WTC11 (cell line): ENCODE measurements around the gene MYLK. TPM values are rescaled to one million over a fixed set of nuclear protein-coding genes. Genes with fewer than 3 reads are reported as not detected.

ENCODE experiments used
- ATAC-seq: fragments of 200-7000 bp; cut with Tn5 transposase; 2 replicates; pipeline ENCODE4 v1.10.0; 2021; ENCODE audit warnings: mild to moderate bottlenecking, moderate library complexity
- CTCF ChIA-PET: fragments of 300-600 bp; sonication (Branson Sonifier 250); formaldehyde crosslinking; loops from one replicate; lab custom pipeline; 2021; ENCODE audit warnings: antibody characterized with exemption; lab: Charles Lee
- POLR2A ChIA-PET: fragments of 350-600 bp; sonication (Branson Sonifier 250); formaldehyde crosslinking; loops from one replicate; lab custom pipeline; 2021; ENCODE audit warnings: antibody characterized with exemption; lab: Charles Lee
- DNase-seq: peaks from one replicate; pipeline ENCODE4 v3.0.0; 2021; ENCODE audit warnings: low spot score
- H3K27ac Mint-ChIP-seq: 2 replicates; pipeline ENCODE4 v1.8.0; 2021; ENCODE audit warnings: mixed read lengths
- H3K27me3 Mint-ChIP-seq: 2 replicates; pipeline ENCODE4 v1.8.0; 2021; ENCODE audit warnings: low read depth, mild to moderate bottlenecking, moderate library complexity, mixed read lengths
- H3K36me3 Mint-ChIP-seq: 2 replicates; pipeline ENCODE4 v1.8.0; 2021; ENCODE audit warnings: mixed read lengths
- H3K4me1 Mint-ChIP-seq: 2 replicates; pipeline ENCODE4 v1.8.0; 2022; ENCODE audit warnings: mixed read lengths
- H3K4me3 Mint-ChIP-seq: 2 replicates; pipeline ENCODE4 v1.8.0; 2021; ENCODE audit warnings: mild to moderate bottlenecking, moderate library complexity, mixed read lengths
- H3K9me3 Mint-ChIP-seq: 2 replicates; pipeline ENCODE4 v1.8.0; 2021; ENCODE audit warnings: mixed read lengths
- ARID4B ChIP-seq: sonication (generic); formaldehyde crosslinking; IDR thresholded peaks from 2 replicates; pipeline ENCODE4 v1.8.0; 2023; ENCODE audit warnings: missing genetic modification reagents, mild to moderate bottlenecking, borderline replicate concordance
- ATF2 ChIP-seq: sonication (generic); formaldehyde crosslinking; IDR thresholded peaks from 2 replicates; pipeline ENCODE4 v1.8.1; 2022; ENCODE audit warnings: low read depth, missing genetic modification reagents, borderline replicate concordance
- CREB1 ChIP-seq: sonication (generic); formaldehyde crosslinking; IDR thresholded peaks from 2 replicates; pipeline ENCODE4 v1.8.0; 2023; ENCODE audit warnings: mild to moderate bottlenecking, missing genetic modification reagents
- CTCF ChIP-seq: fragments of 200-600 bp; IDR thresholded peaks from 2 replicates; pipeline ENCODE4 v1.8.0; 2022; ENCODE audit warnings: antibody characterized with exemption
- E2F1 ChIP-seq: sonication (generic); formaldehyde crosslinking; IDR thresholded peaks from 2 replicates; pipeline ENCODE4 v1.8.0; 2022; ENCODE audit warnings: mild to moderate bottlenecking, missing genetic modification reagents
- ESRRA ChIP-seq: sonication (generic); formaldehyde crosslinking; IDR thresholded peaks from 2 replicates; pipeline ENCODE4 v1.8.1; 2022; ENCODE audit warnings: mild to moderate bottlenecking, missing genetic modification reagents, borderline replicate concordance
- FOXP1 ChIP-seq: sonication (generic); formaldehyde crosslinking; IDR thresholded peaks from 2 replicates; pipeline ENCODE4 v1.8.0; 2022; ENCODE audit warnings: missing genetic modification reagents, mild to moderate bottlenecking, moderate library complexity, borderline replicate concordance
- JUN ChIP-seq: sonication (generic); formaldehyde crosslinking; IDR thresholded peaks from 2 replicates; pipeline ENCODE4 v1.8.0; 2023; ENCODE audit warnings: mild to moderate bottlenecking, missing genetic modification reagents
- RELA ChIP-seq: sonication (generic); formaldehyde crosslinking; IDR thresholded peaks from 2 replicates; pipeline ENCODE4 v1.8.1; 2022; ENCODE audit warnings: missing genetic modification reagents, mild to moderate bottlenecking, borderline replicate concordance
- ZNF425 ChIP-seq: fragments of 250-450 bp; sonication (Bioruptor Pico); conservative IDR thresholded peaks from 2 replicates; pipeline ENCODE4 v1.9.0; 2021; ENCODE audit warnings: mild to moderate bottlenecking
- ZNF512 ChIP-seq: sonication (generic); formaldehyde crosslinking; IDR thresholded peaks from 2 replicates; pipeline ENCODE4 v1.8.1; 2022; ENCODE audit warnings: missing genetic modification reagents, borderline replicate concordance
- ZNF532 ChIP-seq: fragments of 250-450 bp; sonication (Bioruptor Pico); IDR thresholded peaks from 2 replicates; pipeline ENCODE4 v1.9.0; 2021; ENCODE audit warnings: mild to moderate bottlenecking, borderline replicate concordance
- total RNA-seq: library from RNA; stranded (reverse); gene quantifications from 3 replicates; pipeline ENCODE4 v1.2.3, GENCODE V29; 2021

Gene MYLK
- total RNA-seq, 1 experiment from 2014 or later: 10.4 TPM

- TF ChIP-seq CREB1 (CRISPR knock-in tag) (no peak), ZNF512 (CRISPR knock-in tag) (no peak), ARID4B (CRISPR knock-in tag) (no peak)
- TF ChIP-seq, all 79 proteins: peak for 0
Measured at GRCh38 chr3:123610331-123610730, 273.8 kb downstream of the MYLK start (continued).

- no peak for TF ChIP-seq ATF2 (CRISPR knock-in tag)
- peaks cover 4% of the 10 kb centered on the region for H3K4me1 Mint-ChIP-seq
- POLR2A ChIA-PET: interaction anchor here (0.9 kb wide), 1 partner anchor 8 kb away, joined by 3 read pairs; no protein-coding TSS in a partner anchor
- no peaks in the 10 kb centered on the region for H3K27me3 Mint-ChIP-seq
- DNase-seq: no peak
- H3K9me3 Mint-ChIP-seq: no peaks in the 10 kb centered on the region
- H3K4me3 Mint-ChIP-seq: no peak overlapping the region
- no peak overlapping the region for H3K27ac Mint-ChIP-seq
- 0 out of 2 replicates have a peak, but pooled peaks cover 3% of the 10 kb centered on the region for H3K36me3 Mint-ChIP-seq
- no peak for ATAC-seq
- CTCF ChIA-PET: no interaction called here
Measured at GRCh38 chr3:123609063-123609462, 275.1 kb downstream of the MYLK start.

- Mint-ChIP-seq H3K27me3 (no peaks in the 10 kb centered on the region), H3K4me1 (peaks cover 4% of the 10 kb centered on the region), H3K36me3 (0 out of 2 replicates have a peak, but pooled peaks cover 3% of the 10 kb centered on the region), H3K27ac (no peak overlapping the region), H3K9me3 (no peaks in the 10 kb centered on the region), H3K4me3 (no peak overlapping the region)
- POLR2A ChIA-PET: interaction anchor here (0.9 kb wide), 1 partner anchor 8 kb away, joined by 3 read pairs; no protein-coding TSS in a partner anchor
- no peak for ATAC-seq
- CTCF ChIA-PET: interaction anchor here (1.3 kb wide), 1 partner anchor 34 kb away, joined by 7 read pairs; no protein-coding TSS in a partner anchor
- DNase-seq: no peak
- TF ChIP-seq RELA (CRISPR knock-in tag) (no peak), E2F1 (CRISPR knock-in tag) (no peak), FOXP1 (CRISPR knock-in tag) (no peak), ZNF532 (CRISPR knock-in tag) (no peak), ESRRA (CRISPR knock-in tag) (no peak), ZNF425 (CRISPR knock-in tag) (no peak), JUN (no peak), CTCF (no peak), CREB1 (CRISPR knock-in tag) (no peak)
Measured at GRCh38 chr3:123608263-123608937, 275.7 kb downstream of the MYLK start.
